HepG2 (cell line): ENCODE measurements around the gene SMG7. TPM values are rescaled to one million over a fixed set of nuclear protein-coding genes. Genes with fewer than 3 reads are reported as not detected.

Experiments
- CEBPB ChIP-seq: IDR thresholded peaks from 2 replicates; pipeline ENCODE4 v1.6.1; 2011; ENCODE audit warnings: low read depth, low read length, improper control_type of control experiment, borderline replicate concordance
- CEBPZ ChIP-seq: IDR thresholded peaks from 2 replicates; pipeline ENCODE4 v1.6.1; 2012; ENCODE audit warnings: low read length, improper control_type of control experiment
- GTF3A ChIP-seq: sonication (generic); formaldehyde crosslinking; conservative IDR thresholded peaks from 2 replicates; pipeline ENCODE4 v1.4.0; 2020; ENCODE audit warnings: mild to moderate bottlenecking, missing genetic modification reagents
- HBP1 ChIP-seq: IDR thresholded peaks from 2 replicates; pipeline ENCODE4 v1.6.1; 2016; ENCODE audit warnings: low read depth, control low read depth
- KLF6 ChIP-seq: IDR thresholded peaks from 2 replicates; pipeline ENCODE4 v1.8.0; 2016; ENCODE audit warnings: missing biosample characterization, missing genetic modification reagents
- MXI1 ChIP-seq: IDR thresholded peaks from 3 replicates; pipeline ENCODE4 v1.6.1; 2012; ENCODE audit warnings: low read depth, low read length, inconsistent platforms, borderline replicate concordance
- NR2F6 ChIP-seq, 2 experiments: IDR thresholded peaks; 2 replicates each; pipeline ENCODE4 v1.6.1; 2016; ENCODE audit warnings: antibody characterized with exemption in 1 of 2, mild to moderate bottlenecking in 1 of 2
- RBAK ChIP-seq: sonication (generic); formaldehyde crosslinking; IDR thresholded peaks from 2 replicates; pipeline ENCODE4 v1.5.1; 2020; ENCODE audit warnings: mild to moderate bottlenecking, missing genetic modification reagents
- SATB2 ChIP-seq: sonication (generic); formaldehyde crosslinking; IDR thresholded peaks from 2 replicates; pipeline ENCODE4 v1.5.0; 2020; ENCODE audit warnings: missing genetic modification reagents
- SRSF1 ChIP-seq: fragments of 200-400 bp; formaldehyde crosslinking; optimal IDR thresholded peaks from 2 replicates; pipeline ENCODE3; 2017; ENCODE audit warnings: mild to moderate bottlenecking, low read depth, low read length, moderate library complexity
- SYNCRIP ChIP-seq: fragments of 200-400 bp; formaldehyde crosslinking; IDR thresholded peaks from 2 replicates; pipeline ENCODE4 v1.6.1; 2018; ENCODE audit warnings: mild to moderate bottlenecking, low read depth, low read length; ENCODE audit not compliant: insufficient read depth
- ZBTB14 ChIP-seq: sonication (generic); formaldehyde crosslinking; IDR thresholded peaks from 2 replicates; pipeline ENCODE4 v1.4.0; 2020; ENCODE audit warnings: missing genetic modification reagents
- ZBTB4 ChIP-seq: sonication (generic); formaldehyde crosslinking; IDR thresholded peaks from 2 replicates; pipeline ENCODE4 v1.4.0; 2020; ENCODE audit warnings: missing genetic modification reagents, mild to moderate bottlenecking, borderline replicate concordance
- ZFP1 ChIP-seq: IDR thresholded peaks from 2 replicates; pipeline ENCODE4 v1.6.1; 2016
- ZNF414 ChIP-seq: sonication (generic); formaldehyde crosslinking; IDR thresholded peaks from 2 replicates; pipeline ENCODE4 v1.5.0; 2020; ENCODE audit warnings: missing genetic modification reagents
- ZNF598 ChIP-seq: sonication (generic); formaldehyde crosslinking; IDR thresholded peaks from 2 replicates; pipeline ENCODE4 v1.5.1; 2020; ENCODE audit warnings: mild to moderate bottlenecking, missing genetic modification reagents, borderline replicate concordance
- ZNF773 ChIP-seq: sonication (generic); formaldehyde crosslinking; IDR thresholded peaks from 2 replicates; pipeline ENCODE4 v1.4.0; 2020; ENCODE audit warnings: missing genetic modification reagents, borderline replicate concordance
- ZNF792 ChIP-seq: IDR thresholded peaks from 2 replicates; pipeline ENCODE4 v1.6.1; 2016
- ZSCAN21 ChIP-seq: sonication (generic); formaldehyde crosslinking; IDR thresholded peaks from 2 replicates; pipeline ENCODE4 v1.8.0; 2022; ENCODE audit warnings: mild to moderate bottlenecking, missing genetic modification reagents, moderate library complexity, borderline replicate concordance
- polyA plus RNA-seq, 8 experiments: library from polyadenylated mRNA; depleted of rRNA in 3 of 8; stranded (reverse) in 7 of 8; unstranded in 1 of 8; fragments of >200 nt; fragmentation: Illumina TruSeq in 4 of 8; extraction: Trizol in 4 of 8; gene quantifications; 2 replicates each; pipeline versions ENCODE4 v1.2.1 to v1.2.3, GENCODE V29; 2011 to 2016; ENCODE audit warnings: low read depth in 4 of 8, missing spikeins in 1 of 8, mixed read lengths in 1 of 8; ENCODE audit not compliant: insufficient read depth in 1 of 8
- total RNA-seq, 5 experiments: library from RNA; depleted of rRNA; stranded (reverse); fragments of >200 nt; fragmentation: Illumina TruSeq; extraction: Trizol; gene quantifications; 2 replicates each; pipeline ENCODE4 v1.2.3, GENCODE V29; 2016; ENCODE audit warnings: low read depth in 1 of 5

The SMG7 gene
- total and polyA plus RNA-seq, 2 of the 13 experiments (the other 11 are each of a cell fraction or from before 2014, with no cell fraction given): 14.9 to 27.9 TPM

- no peak for TF ChIP-seq ZBTB14 (CRISPR knock-in tag)
- no peak for TF ChIP-seq ZNF414 (CRISPR knock-in tag)
- peak; percentile 78; the same call in 1 of the 2 replicates for TF ChIP-seq ZBTB4
- 0 out of 2 replicates have a peak, but pooled peaks have one; percentile 3 for TF ChIP-seq SATB2 (CRISPR knock-in tag)
- TF ChIP-seq ZSCAN21: peak; percentile 67; the same call in 1 of the 2 replicates
- no peak for TF ChIP-seq ZNF773 (CRISPR knock-in tag)
- no peak for TF ChIP-seq ZFP1 (CRISPR knock-in tag)
- peak; percentile 56; the same call in 1 of the 2 replicates for TF ChIP-seq ZNF792 (CRISPR knock-in tag)
- no peak for TF ChIP-seq RBAK (CRISPR knock-in tag)
- TF ChIP-seq MXI1: peak; percentile 54; the same call in 2 of the 3 replicates
- no peak for TF ChIP-seq CEBPZ
- 0 out of 2 replicates have a peak, but pooled peaks have one; percentile 31 for TF ChIP-seq GTF3A (CRISPR knock-in tag)
- TF ChIP-seq NR2F6 (IDR thresholded peaks at IDR 0.05): no peak
- TF ChIP-seq NR2F6 (CRISPR knock-in tag; IDR thresholded peaks at IDR 0.05): no peak
- TF ChIP-seq SYNCRIP: no peak
- no peak for TF ChIP-seq KLF6 (CRISPR knock-in tag)
- TF ChIP-seq HBP1 (CRISPR knock-in tag): no peak; the same call in 1 of the 2 replicates
- TF ChIP-seq CEBPB: no peak
- no peak for TF ChIP-seq ZNF598 (CRISPR knock-in tag)
- TF ChIP-seq SRSF1: no peak
Measured at GRCh38 chr1:183470961-183471742, 1.1 kb upstream of the SMG7 start (continued).
